HG03520 (cell line): ENCODE results near the gene CDC73.
"Not testable (repeated sequence)": the region's sequence is repeated elsewhere in the genome, so short reads cannot be mapped to it uniquely, and the experiment has no call there.

Source experiments
- ATAC-seq: cut with Tn5 transposase; IDR thresholded peaks from one replicate; pipeline ENCODE4 v1.9.1; 2021; ENCODE audit warnings: mild to moderate bottlenecking, moderate library complexity; ENCODE audit not compliant: unreplicated experiment

CDC73 gene

GRCh38 chr1:193275773-193276172 lies 153.9 kb downstream of the CDC73 start:
- ATAC-seq, result no peak

- ATAC-seq, result no peak
Measured at GRCh38 chr1:193278968-193279367, 157.1 kb downstream of the CDC73 start.

GRCh38 chr1:193281894-193282293 lies 160.1 kb downstream of the CDC73 start:
- ATAC-seq, result no peak

- ATAC-seq, result no peak
Measured at GRCh38 chr1:193283016-193283415, 161.2 kb downstream of the CDC73 start.

GRCh38 chr1:193284219-193284618 lies 162.4 kb downstream of the CDC73 start:
- no peak for ATAC-seq

GRCh38 chr1:193285641-193286040 lies 163.8 kb downstream of the CDC73 start:
- ATAC-seq, result no peak

GRCh38 chr1:193288548-193289080 lies 166.8 kb downstream of the CDC73 start:
- ATAC-seq, result not testable (repeated sequence)

- no peak for ATAC-seq
Measured at GRCh38 chr1:193293726-193294125, 171.9 kb downstream of the CDC73 start.

GRCh38 chr1:193299038-193299437 lies 177.2 kb downstream of the CDC73 start:
- ATAC-seq, result peak; percentile 58

- no peak for ATAC-seq
Measured at GRCh38 chr1:193301746-193302145, 179.9 kb downstream of the CDC73 start.

GRCh38 chr1:193303849-193304248 lies 182.0 kb downstream of the CDC73 start:
- ATAC-seq, result no peak
